ENCODE results near the gene AFDN. TPM values are rescaled to one million over a fixed set of nuclear protein-coding genes. Genes with fewer than 3 reads are reported as not detected.

Gene AFDN
- total and polyA plus RNA-seq, 2 experiments from 2014 or later, result 130 to 198 TPM

- 94% methylated on average over 8 of the region's 8 CpGs for WGBS (ENCODE audit: low lambda C conversion rate, missing lambda C conversion rate)
- H3K4me1 ChIP-seq (ENCODE audit: insufficient read depth), result peaks cover 43% of the 10 kb centered on the region
- H3K27ac ChIP-seq, result no peak overlapping the region
- no peak for DNase-seq (ENCODE audit: low spot score)
- H3K36me3 ChIP-seq (replicated peaks; ENCODE audit: insufficient read depth, low read depth), result no peaks in the 10 kb centered on the region
- no peak overlapping the region for H2AFZ ChIP-seq
- no peaks in the 10 kb centered on the region for H3K79me2 ChIP-seq
- no peaks in the 10 kb centered on the region for H4K20me1 ChIP-seq (ENCODE audit: insufficient read depth, poor library complexity, severe bottlenecking)
- H3K4me2 ChIP-seq, result no peak overlapping the region
- no peaks in the 10 kb centered on the region for H3K9me3 ChIP-seq (ENCODE audit: low read depth)
- H3K4me3 ChIP-seq, result no peak overlapping the region
- H3K27me3 ChIP-seq, result no peaks in the 10 kb centered on the region
- TF ChIP-seq, protein P1, sequence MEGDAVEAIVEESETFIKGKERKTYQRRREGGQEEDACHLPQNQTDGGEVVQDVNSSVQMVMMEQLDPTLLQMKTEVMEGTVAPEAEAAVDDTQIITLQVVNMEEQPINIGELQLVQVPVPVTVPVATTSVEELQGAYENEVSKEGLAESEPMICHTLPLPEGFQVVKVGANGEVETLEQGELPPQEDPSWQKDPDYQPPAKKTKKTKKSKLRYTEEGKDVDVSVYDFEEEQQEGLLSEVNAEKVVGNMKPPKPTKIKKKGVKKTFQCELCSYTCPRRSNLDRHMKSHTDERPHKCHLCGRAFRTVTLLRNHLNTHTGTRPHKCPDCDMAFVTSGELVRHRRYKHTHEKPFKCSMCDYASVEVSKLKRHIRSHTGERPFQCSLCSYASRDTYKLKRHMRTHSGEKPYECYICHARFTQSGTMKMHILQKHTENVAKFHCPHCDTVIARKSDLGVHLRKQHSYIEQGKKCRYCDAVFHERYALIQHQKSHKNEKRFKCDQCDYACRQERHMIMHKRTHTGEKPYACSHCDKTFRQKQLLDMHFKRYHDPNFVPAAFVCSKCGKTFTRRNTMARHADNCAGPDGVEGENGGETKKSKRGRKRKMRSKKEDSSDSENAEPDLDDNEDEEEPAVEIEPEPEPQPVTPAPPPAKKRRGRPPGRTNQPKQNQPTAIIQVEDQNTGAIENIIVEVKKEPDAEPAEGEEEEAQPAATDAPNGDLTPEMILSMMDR (IDR thresholded peaks at IDR 0.05; ENCODE audit: poor library complexity), result no peak
- no peaks in the 10 kb centered on the region for H3K9me2 ChIP-seq (replicated peaks; ENCODE audit: insufficient read depth)
These were observed 193.5 kb downstream of the AFDN start for GRCh38 chr6:168020242-168020641.

DNA sequence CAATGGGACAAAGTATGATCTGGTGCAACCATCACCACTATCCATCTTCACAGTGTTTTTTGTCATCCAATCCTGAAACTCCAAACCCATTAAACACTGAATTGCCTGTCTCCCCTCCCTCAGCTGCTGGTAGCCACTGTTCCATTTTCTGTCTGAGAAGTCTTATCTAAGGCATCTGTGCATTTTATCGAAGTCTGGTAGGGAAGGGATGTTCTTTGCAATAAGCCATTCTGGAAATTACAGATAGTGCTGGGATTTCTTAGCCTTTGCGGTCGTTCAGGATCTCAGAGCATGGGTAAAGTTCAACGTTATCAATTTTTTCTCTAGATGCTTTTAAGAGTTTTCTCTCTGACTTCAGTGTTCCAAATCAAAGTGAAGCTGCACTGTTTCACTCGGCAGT lies 194.9 kb downstream of the AFDN start:
- TF ChIP-seq EZH2phosphoT487 (IDR thresholded peaks at IDR 0.05; ENCODE audit: low read depth, severe bottlenecking, unreplicated experiment), result no peak
- TF ChIP-seq, protein P1 (IDR thresholded peaks at IDR 0.05; ENCODE audit: poor library complexity), result no peak
- TF ChIP-seq EZH2 (IDR thresholded peaks at IDR 0.05; ENCODE audit: borderline replicate concordance), result no peak
- H3K4me1 ChIP-seq (ENCODE audit: insufficient read depth), result peaks cover 36% of the 10 kb centered on the region
- no peak for DNase-seq (ENCODE audit: low spot score)
- no peak overlapping the region for H2AFZ ChIP-seq
- no peak overlapping the region for H3K4me2 ChIP-seq
- no peaks in the 10 kb centered on the region for H3K36me3 ChIP-seq (replicated peaks; ENCODE audit: insufficient read depth, low read depth)
- no peaks in the 10 kb centered on the region for H3K9me2 ChIP-seq (replicated peaks; ENCODE audit: insufficient read depth)
- no peaks in the 10 kb centered on the region for H3K79me2 ChIP-seq
- H4K20me1 ChIP-seq (ENCODE audit: insufficient read depth, poor library complexity, severe bottlenecking), result no peaks in the 10 kb centered on the region
- WGBS (ENCODE audit: low lambda C conversion rate, missing lambda C conversion rate), result 49% methylated on average over 5 of the region's 5 CpGs
- H3K27me3 ChIP-seq, result no peaks in the 10 kb centered on the region
- no peak overlapping the region for H3K4me3 ChIP-seq
- H3K27ac ChIP-seq, result no peak overlapping the region
- no peaks in the 10 kb centered on the region for H3K9me3 ChIP-seq (ENCODE audit: low read depth)

Other genes with a start within 250 kb of the AFDN start
- 0.40 TPM in 1 of 2 replicates, not detected in the other for gene KIF25, start 170.8 kb downstream of the AFDN start, total RNA-seq
- gene KIF25, start 170.8 kb downstream of the AFDN start, polyA plus RNA-seq, result not detected in 2 replicates